K562 (cell line): ENCODE measurements around the gene LTBP2. TPM values are rescaled to one million over a fixed set of nuclear protein-coding genes. Genes with fewer than 3 reads are reported as not detected.

Experiments
- ATAC-seq: fragments of 200-7000 bp; cut with Tn5 transposase; 3 replicates; pipeline ENCODE4 v1.9.1; 2020; ENCODE audit warnings: moderate library complexity
- BruUV-seq: library from RNA; stranded (reverse); fragments of 400-500 nt; replicated peaks from 2 replicates; lab custom pipeline; 2021; lab: Mats Ljungman, UMichigan
- CTCF ChIA-PET: fragments of 300-600 bp; formaldehyde crosslinking; extraction: SDS; loops from one replicate; lab custom pipeline; 2021; ENCODE audit warnings: low intra/inter-chr PET ratio; lab: Yijun Ruan, JAX
- POLR2A ChIA-PET: fragments of 300-600, 350-650 bp; sonication (Branson Sonifier 250); formaldehyde crosslinking; extraction: SDS; loops from one replicate; lab custom pipeline; 2021; ENCODE audit warnings: antibody characterized with exemption, inconsistent platforms; lab: Yijun Ruan, JAX
- DNase-seq, 4 experiments: peaks; one replicate each; pipeline versions ENCODE4 v3.0.0 to v3.0.0-alpha.2; 2011 to 2018; ENCODE audit warnings: low spot score in 3 of 4, mixed read lengths in 3 of 4; ENCODE audit errors: extremely low read depth in 1 of 4
- FAIRE-seq: peaks from 2 replicates; lab custom pipeline; 2011; peaks lifted over from hg19 to GRCh38; lab: Jason Lieb, UNC
- H2AFZ ChIP-seq: 2 replicates; pipeline ENCODE4 v1.6.0; 2011; ENCODE audit warnings: low read depth, low read length, control low read depth, inconsistent platforms
- H3K27ac ChIP-seq: fragments of 200-600 bp; 3 replicates; pipeline ENCODE4 v1.8.0; 2011; ENCODE audit warnings: low read depth, mild to moderate bottlenecking, control low read depth, inconsistent platforms, low read length, moderate library complexity, mixed read lengths; ENCODE audit errors: extremely low read depth
- H3K27me3 ChIP-seq, 2 experiments: fragments of 300-600 bp in 1 of 2; 2 replicates in 1 of 2; 3 replicates in 1 of 2; pipeline versions ENCODE4 v1.6.0 to v1.8.0; 2011; ENCODE audit warnings: inconsistent platforms in 2 of 2, low read length in 2 of 2, mild to moderate bottlenecking in 1 of 2, mixed read lengths in 1 of 2, moderate library complexity in 1 of 2; ENCODE audit not compliant: control insufficient read depth in 2 of 2, insufficient read depth in 2 of 2
- H3K36me3 ChIP-seq: fragments of 300-600 bp; 3 replicates; pipeline ENCODE4 v1.8.0; 2011; ENCODE audit warnings: mild to moderate bottlenecking, low read length, inconsistent platforms; ENCODE audit not compliant: control insufficient read depth, insufficient read depth
- H3K4me1 ChIP-seq, 2 experiments: fragments of 200-600 bp in 1 of 2; replicated peaks in 1 of 2; 2 replicates in 1 of 2; 3 replicates in 1 of 2; pipeline versions ENCODE4 v1.5.1 to v1.8.0; 2011; ENCODE audit warnings: inconsistent platforms in 2 of 2, low read length in 2 of 2, mild to moderate bottlenecking in 1 of 2, mixed read lengths in 1 of 2, moderate library complexity in 1 of 2; ENCODE audit not compliant: control insufficient read depth in 2 of 2, insufficient read depth in 2 of 2
- H3K4me2 ChIP-seq: 2 replicates; pipeline ENCODE4 v1.6.1; 2011; ENCODE audit warnings: low read length, control low read depth, inconsistent platforms, mixed read lengths; ENCODE audit not compliant: insufficient read depth
- H3K4me3 ChIP-seq: fragments of 200-600 bp; sonication (generic), shearing (Covaris generic); 2 replicates; pipeline ENCODE4 v1.5.1; 2016; ENCODE audit warnings: control low read depth, inconsistent platforms
- H3K79me2 ChIP-seq: fragments of 200-600 bp; 3 replicates; pipeline ENCODE4 v1.8.0; 2011; ENCODE audit warnings: low read length, inconsistent platforms; ENCODE audit not compliant: control insufficient read depth, insufficient read depth
- H3K9ac ChIP-seq, 2 experiments: 2 replicates each; pipeline versions ENCODE4 v1.6.0 to v1.6.1; 2011; ENCODE audit warnings: low read depth in 2 of 2, low read length in 2 of 2, control low read depth in 1 of 2, inconsistent platforms in 1 of 2, mild to moderate bottlenecking in 1 of 2, mixed read lengths in 1 of 2; ENCODE audit not compliant: insufficient read depth in 1 of 2
- H3K9me1 ChIP-seq: one replicate; pipeline ENCODE4 v1.6.0; 2011; ENCODE audit warnings: inconsistent platforms, mild to moderate bottlenecking, low read length, moderate library complexity; ENCODE audit not compliant: control insufficient read depth, insufficient read depth
- H3K9me3 ChIP-seq: replicated peaks from 2 replicates; pipeline ENCODE4 v1.5.1; 2011; ENCODE audit warnings: low read depth, low read length, inconsistent platforms; ENCODE audit not compliant: control insufficient read depth, insufficient read depth
- H4K20me1 ChIP-seq: replicated peaks from 2 replicates; pipeline ENCODE4 v1.6.1; 2011; ENCODE audit warnings: low read length, inconsistent platforms, mixed read lengths; ENCODE audit not compliant: control insufficient read depth, insufficient read depth
- CLOCK ChIP-seq: fragments of 250-450 bp; sonication (Bioruptor Pico); IDR thresholded peaks from 2 replicates; pipeline ENCODE4 v1.4.0; 2020; ENCODE audit warnings: mild to moderate bottlenecking, moderate library complexity, borderline replicate concordance
- MEIS2 ChIP-seq: fragments of 450-650 bp; IDR thresholded peaks from 2 replicates; pipeline ENCODE4 v1.6.1; 2014; ENCODE audit warnings: mild to moderate bottlenecking; ENCODE audit not compliant: partially characterized antibody
- NFE2 ChIP-seq: IDR thresholded peaks from 2 replicates; pipeline ENCODE4 v1.6.1; 2014; ENCODE audit warnings: antibody characterized with exemption, low read depth
- TCFL5 ChIP-seq: fragments of 250-450 bp; sonication (Bioruptor Pico); conservative IDR thresholded peaks from 2 replicates; pipeline ENCODE4 v1.6.1; 2021; ENCODE audit warnings: mild to moderate bottlenecking, moderate library complexity, matching md5 sums
- whole genome bisulfite sequencing: fragments of 100-300 bp; shearing (Covaris generic); methylation state at CpG from one replicate; pipeline ENCODE4 v1.1.6; 2016; ENCODE audit warnings: low coverage, mixed read lengths; ENCODE audit not compliant: insufficient coverage; ENCODE audit errors: missing lambda C conversion rate; 5-methylcytosine and 5-hydroxymethylcytosine counted together
- in situ Hi-C: fragments of 300-500 bp; cut with MboI; formaldehyde crosslinking; loops from 4 replicates; pipeline ENCODE4 v1.15.0; 2018; ENCODE audit warnings: inconsistent platforms, mixed read lengths
- intact Hi-C: fragments of 100-400 bp; cut with micrococcal nuclease; formaldehyde crosslinking; loops from 2 replicates; pipeline ENCODE4 v1.14.2; 2022
- polyA plus RNA-seq, 8 experiments: library from polyadenylated mRNA; depleted of rRNA in 4 of 8; stranded (reverse) in 5 of 8; unstranded in 3 of 8; fragments of >200 nt; fragmentation: Nextera tagmentation in 2 of 8; fragmentation: Illumina TruSeq in 1 of 8; extraction: Ambion mirVana in 2 of 8; extraction: Trizol in 1 of 8; gene quantifications; 2 replicates each; pipeline versions ENCODE4 v1.2.1 to v1.2.3, GENCODE V29; 2011 to 2014; ENCODE audit warnings: inconsistent platforms in 1 of 8, missing spikeins in 1 of 8
- total RNA-seq, 7 experiments: library from RNA; depleted of rRNA in 6 of 7; stranded (reverse); fragments of >200 nt in 6 of 7; fragmentation: Illumina TruSeq in 2 of 7; extraction: Trizol in 2 of 7; gene quantifications; 2 replicates each; pipeline versions ENCODE4 v1.2.1 to v1.2.3, GENCODE V29; 2011 to 2021; ENCODE audit warnings: low replicate concordance in 1 of 7
- TF ChIP-seq, protein P1 (sequence below): sonication (generic); formaldehyde crosslinking; IDR thresholded peaks from 2 replicates; pipeline ENCODE4 v1.8.1; 2023; ENCODE audit warnings: mild to moderate bottlenecking, missing genetic modification reagents, moderate library complexity
- TF ChIP-seq, protein P2 (sequence below): fragments of 250-450 bp; sonication (Bioruptor Pico); IDR thresholded peaks from 2 replicates; pipeline ENCODE4 v1.4.0; 2020; ENCODE audit warnings: mild to moderate bottlenecking, moderate library complexity

The LTBP2 gene
- total and polyA plus RNA-seq, 9 of the 15 experiments (the other 6 are each of a cell fraction or from before 2014, with no cell fraction given) = under 0.01 to 0.18 (median 0.03) TPM; not detected in 3

- in situ Hi-C loops (no loop called here), intact Hi-C loops (no loop called here)
- DNase-seq = no peak
- ATAC-seq = no peak
- Histone ChIP-seq H3K79me2 (no peaks in the 10 kb centered on the region), H4K20me1 (no peaks in the 10 kb centered on the region), H3K9me3 (no peaks in the 10 kb centered on the region), H3K4me2 (no peak overlapping the region), H2AFZ (no peak overlapping the region), H3K9ac (no peak overlapping the region), H3K4me1 (peaks cover 0 to 2% of the 10 kb centered on the region in 2 experiments; a peak in 1 of 5 replicates), H3K27me3 (peaks cover 0 to 24% of the 10 kb centered on the region in 2 experiments; a peak in 4 of 5 replicates), H3K36me3 (no peaks in the 10 kb centered on the region), H3K4me3 (no peak overlapping the region), H3K9me1 (no peaks in the 10 kb centered on the region), H3K27ac (no peak overlapping the region)
- ChIA-PET CTCF (no interaction called here), POLR2A (no interaction called here)
- TF ChIP-seq CLOCK (CRISPR knock-in tag) (no peak), TCFL5 (no peak), NFE2 (no peak), MEIS2 (no peak)
- TF ChIP-seq, protein P1, sequence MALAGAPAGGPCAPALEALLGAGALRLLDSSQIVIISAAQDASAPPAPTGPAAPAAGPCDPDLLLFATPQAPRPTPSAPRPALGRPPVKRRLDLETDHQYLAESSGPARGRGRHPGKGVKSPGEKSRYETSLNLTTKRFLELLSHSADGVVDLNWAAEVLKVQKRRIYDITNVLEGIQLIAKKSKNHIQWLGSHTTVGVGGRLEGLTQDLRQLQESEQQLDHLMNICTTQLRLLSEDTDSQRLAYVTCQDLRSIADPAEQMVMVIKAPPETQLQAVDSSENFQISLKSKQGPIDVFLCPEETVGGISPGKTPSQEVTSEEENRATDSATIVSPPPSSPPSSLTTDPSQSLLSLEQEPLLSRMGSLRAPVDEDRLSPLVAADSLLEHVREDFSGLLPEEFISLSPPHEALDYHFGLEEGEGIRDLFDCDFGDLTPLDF (CRISPR knock-in tag) = no peak
- TF ChIP-seq, protein P2, sequence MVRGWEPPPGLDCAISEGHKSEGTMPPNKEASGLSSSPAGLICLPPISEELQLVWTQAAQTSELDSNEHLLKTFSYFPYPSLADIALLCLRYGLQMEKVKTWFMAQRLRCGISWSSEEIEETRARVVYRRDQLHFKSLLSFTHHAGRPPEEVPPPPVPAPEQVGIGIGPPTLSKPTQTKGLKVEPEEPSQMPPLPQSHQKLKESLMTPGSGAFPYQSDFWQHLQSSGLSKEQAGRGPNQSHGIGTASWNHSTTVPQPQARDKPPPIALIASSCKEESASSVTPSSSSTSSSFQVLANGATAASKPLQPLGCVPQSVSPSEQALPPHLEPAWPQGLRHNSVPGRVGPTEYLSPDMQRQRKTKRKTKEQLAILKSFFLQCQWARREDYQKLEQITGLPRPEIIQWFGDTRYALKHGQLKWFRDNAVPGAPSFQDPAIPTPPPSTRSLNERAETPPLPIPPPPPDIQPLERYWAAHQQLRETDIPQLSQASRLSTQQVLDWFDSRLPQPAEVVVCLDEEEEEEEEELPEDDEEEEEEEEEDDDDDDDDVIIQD = no peak
- BruUV-seq = no TSS peak
- 0% methylated on average over 5 of the region's 10 CpGs for WGBS
- FAIRE-seq = no peak
Measured at GRCh38 chr14:74521756-74522155, 90.3 kb downstream of the LTBP2 start.
